Measurements from ENCODE around the gene FOXP1.
A peak's percentile ranks its signal among the peaks of the same experiment; 100 is the strongest.

FOXP1 gene

GRCh38 chr3:71077070-71077469 lies 506.5 kb downstream of the FOXP1 start:
- no peak for TF ChIP-seq POLR2A (IDR thresholded peaks at IDR 0.05; ENCODE audit: low read depth, low read length)

GRCh38 chr3:71076361-71077002 lies 507.0 kb downstream of the FOXP1 start:
- TF ChIP-seq POLR2A (IDR thresholded peaks at IDR 0.05; ENCODE audit: low read depth, low read length): no peak
- FAIRE-seq: no peak
- DNase-seq (ENCODE audit: insufficient read length, low spot score): no peak

More at GRCh38 chr3:71077070-71077469, 506.5 kb downstream of the FOXP1 start:
- no peak for DNase-seq (ENCODE audit: insufficient read length, low spot score)
- FAIRE-seq: no peak

GRCh38 chr3:71075494-71075893 lies 508.0 kb downstream of the FOXP1 start:
- DNase-seq (ENCODE audit: insufficient read length, low spot score) (no peak), FAIRE-seq (no peak)
- no peak for TF ChIP-seq POLR2A (IDR thresholded peaks at IDR 0.05; ENCODE audit: low read depth, low read length)

- TF ChIP-seq POLR2A (IDR thresholded peaks at IDR 0.05; ENCODE audit: low read depth, low read length): no peak
- DNase-seq (ENCODE audit: insufficient read length, low spot score): no peak
- FAIRE-seq: no peak
These were observed 509.1 kb downstream of the FOXP1 start for GRCh38 chr3:71074423-71074822.

GRCh38 chr3:71072986-71073385 lies 510.5 kb downstream of the FOXP1 start:
- DNase-seq (ENCODE audit: insufficient read length, low spot score) (no peak), FAIRE-seq (no peak)
- TF ChIP-seq POLR2A (IDR thresholded peaks at IDR 0.05; ENCODE audit: low read depth, low read length): no peak

GRCh38 chr3:71072287-71072686 lies 511.2 kb downstream of the FOXP1 start:
- no peak for TF ChIP-seq POLR2A (IDR thresholded peaks at IDR 0.05; ENCODE audit: low read depth, low read length)
- FAIRE-seq: no peak
- no peak for DNase-seq (ENCODE audit: insufficient read length, low spot score)

GRCh38 chr3:71070497-71071463 lies 512.7 kb downstream of the FOXP1 start:
- DNase-seq (ENCODE audit: insufficient read length, low spot score): no peak
- no peak for TF ChIP-seq POLR2A (IDR thresholded peaks at IDR 0.05; ENCODE audit: low read depth, low read length)
- FAIRE-seq: no peak

- FAIRE-seq (no peak), DNase-seq (ENCODE audit: insufficient read length, low spot score) (peak; percentile 13)
- TF ChIP-seq POLR2A (IDR thresholded peaks at IDR 0.05; ENCODE audit: low read depth, low read length): no peak
These were observed 513.7 kb downstream of the FOXP1 start for GRCh38 chr3:71069797-71070196.

- DNase-seq (ENCODE audit: insufficient read length, low spot score) (no peak), FAIRE-seq (no peak)
- no peak for TF ChIP-seq POLR2A (IDR thresholded peaks at IDR 0.05; ENCODE audit: low read depth, low read length)
These were observed 515.4 kb downstream of the FOXP1 start for GRCh38 chr3:71067977-71068654.

- FAIRE-seq: no peak
- DNase-seq (ENCODE audit: insufficient read length, low spot score): peak; percentile 15
- TF ChIP-seq POLR2A (IDR thresholded peaks at IDR 0.05; ENCODE audit: low read depth, low read length): no peak
These were observed 516.7 kb downstream of the FOXP1 start for GRCh38 chr3:71066849-71067261.

GRCh38 chr3:71066356-71066755 lies 517.2 kb downstream of the FOXP1 start:
- DNase-seq (ENCODE audit: insufficient read length, low spot score) (no peak), FAIRE-seq (no peak)
- TF ChIP-seq POLR2A (IDR thresholded peaks at IDR 0.05; ENCODE audit: low read depth, low read length): no peak

GRCh38 chr3:71065764-71066013 lies 517.8 kb downstream of the FOXP1 start:
- DNase-seq (ENCODE audit: insufficient read length, low spot score): no peak
- no peak for TF ChIP-seq POLR2A (IDR thresholded peaks at IDR 0.05; ENCODE audit: low read depth, low read length)
- FAIRE-seq: no peak

- no peak for TF ChIP-seq POLR2A (IDR thresholded peaks at IDR 0.05; ENCODE audit: low read depth, low read length)
- no peak for FAIRE-seq
- peak; percentile 30 for DNase-seq (ENCODE audit: insufficient read length, low spot score)
These were observed 518.4 kb downstream of the FOXP1 start for GRCh38 chr3:71064956-71065763.
